Smooth muscle cell (in vitro differentiated cells): ENCODE results near the gene TSHR. TPM values are rescaled to one million over a fixed set of nuclear protein-coding genes. Genes with fewer than 3 reads are reported as not detected.

ENCODE experiments used
- DNase-seq: peaks from one replicate; lab custom pipeline; 2025; ENCODE audit not compliant: unreplicated experiment; lab: John Stamatoyannopoulos, UW
- H2AFZ ChIP-seq: fragments of 200-600 bp; sonication (generic); 2 replicates; pipeline ENCODE4 v1.6.0; 2016; ENCODE audit warnings: antibody characterized with exemption, low read depth, mild to moderate bottlenecking
- H3F3A ChIP-seq: fragments of 200-600 bp; sonication (generic); 2 replicates; pipeline ENCODE4 v1.6.0; 2017; ENCODE audit warnings: antibody characterized with exemption, low read depth
- H3K27ac ChIP-seq: fragments of 200-600 bp; sonication (generic); 2 replicates; pipeline ENCODE4 v1.5.1; 2016; ENCODE audit warnings: low read depth, mild to moderate bottlenecking
- H3K27me3 ChIP-seq: fragments of 200-600 bp; sonication (generic); 2 replicates; pipeline ENCODE4 v1.6.1; 2016; ENCODE audit warnings: low read depth, mild to moderate bottlenecking
- H3K36me3 ChIP-seq: fragments of 200-600 bp; sonication (generic); 2 replicates; pipeline ENCODE4 v1.5.1; 2016; ENCODE audit warnings: low read depth
- H3K4me1 ChIP-seq: fragments of 200-600 bp; sonication (generic); 2 replicates; pipeline ENCODE4 v1.5.1; 2016; ENCODE audit warnings: low read depth
- H3K4me2 ChIP-seq: fragments of 200-600 bp; sonication (generic); 2 replicates; pipeline ENCODE4 v1.6.0; 2016; ENCODE audit warnings: mild to moderate bottlenecking
- H3K4me3 ChIP-seq: fragments of 200-600 bp; sonication (generic); 2 replicates; pipeline ENCODE4 v1.5.1; 2016; ENCODE audit warnings: mild to moderate bottlenecking
- H3K79me2 ChIP-seq: fragments of 200-600 bp; sonication (generic); 2 replicates; pipeline ENCODE4 v1.6.0; 2016; ENCODE audit warnings: low read depth, mild to moderate bottlenecking
- H3K9ac ChIP-seq: fragments of 200-600 bp; sonication (generic); 2 replicates; pipeline ENCODE4 v1.6.0; 2016; ENCODE audit warnings: low read depth
- H3K9me3 ChIP-seq: fragments of 200-600 bp; sonication (generic); replicated peaks from 2 replicates; pipeline ENCODE4 v1.5.1; 2016; ENCODE audit warnings: low read depth
- H4K20me1 ChIP-seq: fragments of 200-600 bp; sonication (generic); 2 replicates; pipeline ENCODE4 v1.6.0; 2016; ENCODE audit warnings: low read depth
- CTCF ChIP-seq: fragments of 200-600 bp; sonication (generic); IDR thresholded peaks from 2 replicates; pipeline ENCODE4 v1.5.1; 2017; ENCODE audit warnings: borderline replicate concordance, mild to moderate bottlenecking, antibody characterized with exemption; ENCODE audit not compliant: insufficient read depth, poor library complexity, severe bottlenecking
- WGBS: methylation state at CpG from one replicate; pipeline ENCODE4 v1.1.7; 2016; ENCODE audit warnings: low lambda C conversion rate; 5-methylcytosine and 5-hydroxymethylcytosine counted together
- polyA plus RNA-seq: library from polyadenylated mRNA; unstranded; fragments of >200 nt; fragmentation: Nextera tagmentation; extraction: Ambion mirVana; gene quantifications from 2 replicates; pipeline ENCODE4 v1.2.1, GENCODE V29; 2016
- total RNA-seq: library from RNA; depleted of rRNA; stranded (reverse); fragments of >200 nt; gene quantifications from 2 replicates; pipeline ENCODE4 v1.2.3, GENCODE V29; 2014

Gene TSHR
- total and polyA plus RNA-seq, 2 experiments from 2014 or later: not detected

DNA sequence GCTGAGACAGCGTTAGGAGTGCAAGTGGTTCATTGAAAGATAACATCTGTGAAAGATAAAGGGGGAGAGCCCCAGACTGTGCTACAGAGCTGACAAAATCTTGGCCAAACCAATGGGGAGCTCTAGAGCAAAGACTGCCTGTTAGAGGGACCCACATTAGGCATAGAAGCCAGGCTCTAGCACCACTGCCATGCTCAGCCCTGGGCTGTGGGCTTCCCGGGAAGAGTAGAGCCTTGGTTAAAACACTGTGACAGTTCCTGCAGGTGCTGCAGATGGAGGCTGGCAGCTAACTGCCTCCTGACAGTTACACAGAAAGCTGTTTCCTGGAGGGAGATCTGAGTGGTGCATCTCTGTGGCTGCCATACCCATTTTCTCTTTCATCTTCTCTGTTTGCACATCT is 23.0 kb downstream of the TSHR start:
- no peak overlapping the region for H2AFZ ChIP-seq
- no peak for TF ChIP-seq CTCF
- H3K4me3 ChIP-seq: no peak overlapping the region
- no peak overlapping the region for H3K27ac ChIP-seq
- H3F3A ChIP-seq: no peaks in the 10 kb centered on the region
- peaks cover 3% of the 10 kb centered on the region for H3K27me3 ChIP-seq
- H3K9ac ChIP-seq: no peak overlapping the region
- DNase-seq: no peak
- 78% methylated on average over 2 of the region's 2 CpGs for WGBS
- H3K4me1 ChIP-seq: no peaks in the 10 kb centered on the region
- no peaks in the 10 kb centered on the region for H4K20me1 ChIP-seq
- no peaks in the 10 kb centered on the region for H3K79me2 ChIP-seq
- no peak overlapping the region for H3K4me2 ChIP-seq
- no peaks in the 10 kb centered on the region for H3K9me3 ChIP-seq
- H3K36me3 ChIP-seq: no peaks in the 10 kb centered on the region

DNA sequence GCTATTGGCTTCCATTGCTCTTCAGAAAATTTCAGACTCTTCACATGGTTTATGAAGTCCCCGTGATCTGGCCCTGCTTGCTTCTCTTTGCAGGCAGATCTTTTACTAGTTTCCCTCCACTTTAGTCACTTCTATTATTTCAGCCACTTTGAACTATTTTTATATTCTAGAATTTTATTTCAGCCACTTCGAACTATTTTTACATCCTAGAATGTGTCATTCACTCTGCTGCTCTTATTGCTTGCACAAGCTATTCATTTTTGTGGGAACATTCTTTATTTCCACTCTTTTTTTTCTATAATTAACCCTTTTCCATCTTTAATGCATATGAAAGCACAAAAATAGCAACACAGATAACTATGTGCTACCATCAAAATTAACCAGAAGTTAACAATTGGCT is 24.5 kb downstream of the TSHR start:
- no peaks in the 10 kb centered on the region for H3F3A ChIP-seq
- 92% methylated on average over 2 of the region's 2 CpGs for WGBS
- TF ChIP-seq CTCF: no peak
- H3K4me3 ChIP-seq: no peak overlapping the region
- DNase-seq: no peak
- no peaks in the 10 kb centered on the region for H3K9me3 ChIP-seq
- H3K9ac ChIP-seq: no peak overlapping the region
- H4K20me1 ChIP-seq: no peaks in the 10 kb centered on the region
- no peak overlapping the region for H3K4me2 ChIP-seq
- no peaks in the 10 kb centered on the region for H3K36me3 ChIP-seq
- H3K4me1 ChIP-seq: no peaks in the 10 kb centered on the region
- H3K27ac ChIP-seq: no peak overlapping the region
- no peak overlapping the region for H2AFZ ChIP-seq
- no peaks in the 10 kb centered on the region for H3K79me2 ChIP-seq
- peaks cover 3% of the 10 kb centered on the region for H3K27me3 ChIP-seq

DNA sequence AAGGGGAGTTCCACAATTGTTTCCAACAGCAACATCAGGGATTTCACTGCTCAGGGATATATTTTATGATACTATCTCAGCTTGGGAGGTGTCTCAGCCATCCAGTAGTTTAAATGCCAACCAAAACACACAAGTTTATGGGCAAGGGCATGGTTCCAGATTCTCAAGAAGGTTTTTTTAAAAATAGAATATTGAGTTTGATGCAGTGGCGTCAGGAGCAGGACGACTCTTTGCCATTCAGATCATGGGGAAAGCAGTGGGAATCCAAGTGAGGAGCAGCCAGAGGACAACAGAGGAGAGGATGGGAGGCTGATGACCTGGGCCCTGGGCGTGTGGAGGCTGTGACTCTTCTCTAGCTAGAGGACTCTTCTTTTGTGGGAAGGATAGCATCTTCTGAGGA is 25.7 kb downstream of the TSHR start:
- H3K9me3 ChIP-seq: no peaks in the 10 kb centered on the region
- 90% methylated on average over 3 of the region's 3 CpGs for WGBS
- no peaks in the 10 kb centered on the region for H3F3A ChIP-seq
- peaks cover 3% of the 10 kb centered on the region for H3K27me3 ChIP-seq
- H3K4me2 ChIP-seq: no peak overlapping the region
- DNase-seq: no peak
- no peak overlapping the region for H3K4me3 ChIP-seq
- no peaks in the 10 kb centered on the region for H3K36me3 ChIP-seq
- no peaks in the 10 kb centered on the region for H3K79me2 ChIP-seq
- no peak overlapping the region for H3K27ac ChIP-seq
- H3K9ac ChIP-seq: no peak overlapping the region
- no peak for TF ChIP-seq CTCF
- H3K4me1 ChIP-seq: no peaks in the 10 kb centered on the region
- H2AFZ ChIP-seq: no peak overlapping the region
- no peaks in the 10 kb centered on the region for H4K20me1 ChIP-seq

- no peaks in the 10 kb centered on the region for H3K4me1 ChIP-seq
- H3K9me3 ChIP-seq: no peaks in the 10 kb centered on the region
- WGBS: 98% methylated on average over 7 of the region's 7 CpGs
- H3K9ac ChIP-seq: no peak overlapping the region
- H3K36me3 ChIP-seq: no peaks in the 10 kb centered on the region
- no peak for DNase-seq
- H3K79me2 ChIP-seq: no peaks in the 10 kb centered on the region
- H3K27me3 ChIP-seq: peaks cover 3% of the 10 kb centered on the region
- no peak overlapping the region for H3K4me3 ChIP-seq
- H4K20me1 ChIP-seq: no peaks in the 10 kb centered on the region
- no peak overlapping the region for H2AFZ ChIP-seq
- no peak overlapping the region for H3K4me2 ChIP-seq
- no peaks in the 10 kb centered on the region for H3F3A ChIP-seq
- no peak overlapping the region for H3K27ac ChIP-seq
- no peak for TF ChIP-seq CTCF
Measured at GRCh38 chr14:80981673-80982072, 26.3 kb downstream of the TSHR start.
